ENCODE measurements around the gene FRMPD4.

Gene FRMPD4

GRCh38 chrX:12690646-12691045, 552.4 kb downstream of the FRMPD4 start:
- H3K4me3 ChIP-seq (ENCODE audit: low read depth, low read length, poor library complexity, severe bottlenecking), result no peak overlapping the region
- no peaks in the 10 kb centered on the region for H3F3A ChIP-seq (ENCODE audit: insufficient read depth, low read length)
- H3K4me1 ChIP-seq (ENCODE audit: insufficient read depth, low read length, severe bottlenecking), result no peaks in the 10 kb centered on the region
- no peak overlapping the region for H3K27ac ChIP-seq (ENCODE audit: low read depth, low read length, poor library complexity, severe bottlenecking)
- no peaks in the 10 kb centered on the region for H3K9me3 ChIP-seq (ENCODE audit: low read length)
- H3K36me3 ChIP-seq (ENCODE audit: insufficient read depth, low read length), result no peaks in the 10 kb centered on the region
- no peaks in the 10 kb centered on the region for H3K9me2 ChIP-seq (ENCODE audit: low read depth, low read length)
- no peaks in the 10 kb centered on the region for H3K27me3 ChIP-seq (ENCODE audit: insufficient read depth, low read length)
- no peaks in the 10 kb centered on the region for H4K20me1 ChIP-seq (ENCODE audit: insufficient read depth, low read length)
- no peak overlapping the region for H3K9ac ChIP-seq (ENCODE audit: low read length)
- H3K79me2 ChIP-seq (ENCODE audit: insufficient read depth, low read length), result no peaks in the 10 kb centered on the region
- H2AFZ ChIP-seq (ENCODE audit: low read length), result no peak overlapping the region
- no peak for TF ChIP-seq EZH2 (IDR thresholded peaks at IDR 0.05; ENCODE audit: borderline replicate concordance, low read length)
- no peak for TF ChIP-seq CTCF (IDR thresholded peaks at IDR 0.05; ENCODE audit: low read length)
- no peak overlapping the region for H3K4me2 ChIP-seq (ENCODE audit: low read length)

GRCh38 chrX:12693754-12694153, 555.5 kb downstream of the FRMPD4 start:
- H3K36me3 ChIP-seq (ENCODE audit: insufficient read depth, low read length), result no peaks in the 10 kb centered on the region
- H3K27ac ChIP-seq (ENCODE audit: low read depth, low read length, poor library complexity, severe bottlenecking), result no peak overlapping the region
- H3K27me3 ChIP-seq (ENCODE audit: insufficient read depth, low read length), result no peaks in the 10 kb centered on the region

GRCh38 chrX:12700745-12701144, 562.5 kb downstream of the FRMPD4 start:
- Histone ChIP-seq H3K27me3 (ENCODE audit: insufficient read depth, low read length) (no peaks in the 10 kb centered on the region), H2AFZ (ENCODE audit: low read length) (no peak overlapping the region)

More at GRCh38 chrX:12693754-12694153, 555.5 kb downstream of the FRMPD4 start:
- Histone ChIP-seq H3K9me2 (ENCODE audit: low read depth, low read length) (no peaks in the 10 kb centered on the region), H3K4me2 (ENCODE audit: low read length) (no peak overlapping the region), H3K4me3 (ENCODE audit: low read depth, low read length, poor library complexity, severe bottlenecking) (no peak overlapping the region), H3K9ac (ENCODE audit: low read length) (no peak overlapping the region), H3F3A (ENCODE audit: insufficient read depth, low read length) (no peaks in the 10 kb centered on the region), H3K4me1 (ENCODE audit: insufficient read depth, low read length, severe bottlenecking) (no peaks in the 10 kb centered on the region), H2AFZ (ENCODE audit: low read length) (no peak overlapping the region), H3K79me2 (ENCODE audit: insufficient read depth, low read length) (no peaks in the 10 kb centered on the region), H4K20me1 (ENCODE audit: insufficient read depth, low read length) (no peaks in the 10 kb centered on the region), H3K9me3 (ENCODE audit: low read length) (no peaks in the 10 kb centered on the region)
- TF ChIP-seq EZH2 (IDR thresholded peaks at IDR 0.05; ENCODE audit: borderline replicate concordance, low read length) (no peak), CTCF (IDR thresholded peaks at IDR 0.05; ENCODE audit: low read length) (no peak)

More at GRCh38 chrX:12700745-12701144, 562.5 kb downstream of the FRMPD4 start:
- H3K4me3 ChIP-seq (ENCODE audit: low read depth, low read length, poor library complexity, severe bottlenecking), result no peak overlapping the region
- no peak overlapping the region for H3K4me2 ChIP-seq (ENCODE audit: low read length)
- no peaks in the 10 kb centered on the region for H3K36me3 ChIP-seq (ENCODE audit: insufficient read depth, low read length)
- no peak overlapping the region for H3K27ac ChIP-seq (ENCODE audit: low read depth, low read length, poor library complexity, severe bottlenecking)
- no peaks in the 10 kb centered on the region for H3K9me2 ChIP-seq (ENCODE audit: low read depth, low read length)
- no peaks in the 10 kb centered on the region for H3K4me1 ChIP-seq (ENCODE audit: insufficient read depth, low read length, severe bottlenecking)
- H3K9ac ChIP-seq (ENCODE audit: low read length), result no peak overlapping the region
- H3K79me2 ChIP-seq (ENCODE audit: insufficient read depth, low read length), result no peaks in the 10 kb centered on the region
- H3F3A ChIP-seq (ENCODE audit: insufficient read depth, low read length), result no peaks in the 10 kb centered on the region
- no peaks in the 10 kb centered on the region for H3K9me3 ChIP-seq (ENCODE audit: low read length)
- TF ChIP-seq CTCF (IDR thresholded peaks at IDR 0.05; ENCODE audit: low read length), result no peak
- no peak for TF ChIP-seq EZH2 (IDR thresholded peaks at IDR 0.05; ENCODE audit: borderline replicate concordance, low read length)
- no peaks in the 10 kb centered on the region for H4K20me1 ChIP-seq (ENCODE audit: insufficient read depth, low read length)
